ENCODE data around the gene POLR1H. TPM values are rescaled to one million over a fixed set of nuclear protein-coding genes. Genes with fewer than 3 reads are reported as not detected.

The POLR1H gene
- polyA plus RNA-seq, 1 donor from 2014 or later: 51.4 TPM

DNA sequence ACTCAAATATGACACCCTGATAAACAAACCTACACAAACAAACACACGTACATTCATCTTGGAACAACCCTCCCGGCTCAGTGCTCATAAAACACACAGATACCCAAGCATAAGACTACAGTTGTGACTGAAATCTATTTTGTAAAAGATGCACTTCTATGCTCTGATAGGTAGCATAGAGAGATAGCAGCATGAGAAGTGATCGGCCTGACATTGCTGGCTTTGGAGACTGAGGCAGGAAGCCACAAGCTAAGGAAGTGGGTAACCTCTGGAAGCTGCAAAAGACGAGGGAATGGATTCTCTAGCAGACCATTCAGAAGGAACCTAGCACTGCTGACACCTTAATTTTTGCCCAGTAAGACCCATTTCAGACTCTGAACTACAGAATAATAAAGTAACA is 16.2 kb downstream of the POLR1H start:
- Histone ChIP-seq H3K9me3 (ENCODE audit: low read length) (peaks cover 3% of the 10 kb centered on the region), H3K27me3 (ENCODE audit: insufficient read depth, low read depth, low read length) (peaks cover 73% of the 10 kb centered on the region), H3F3A (ENCODE audit: insufficient read depth, low read length, poor library complexity, severe bottlenecking) (no peaks in the 10 kb centered on the region), H3K27ac (ENCODE audit: low read length) (no peak overlapping the region), H3K79me2 (replicated peaks; ENCODE audit: insufficient read depth, low read length) (no peaks in the 10 kb centered on the region), H4K20me1 (ENCODE audit: insufficient read depth) (no peaks in the 10 kb centered on the region), H3K36me3 (ENCODE audit: insufficient read depth, low read length) (no peaks in the 10 kb centered on the region), H3K9ac (ENCODE audit: low read length) (no peak overlapping the region), H3K4me3 (ENCODE audit: low read length) (no peak overlapping the region), H2AFZ (ENCODE audit: low read depth, low read length) (no peak overlapping the region), H3K9me2 (ENCODE audit: insufficient read depth, low read length) (no peaks in the 10 kb centered on the region), H3K4me2 (ENCODE audit: low read length) (no peak overlapping the region)
- TF ChIP-seq, protein P1, sequence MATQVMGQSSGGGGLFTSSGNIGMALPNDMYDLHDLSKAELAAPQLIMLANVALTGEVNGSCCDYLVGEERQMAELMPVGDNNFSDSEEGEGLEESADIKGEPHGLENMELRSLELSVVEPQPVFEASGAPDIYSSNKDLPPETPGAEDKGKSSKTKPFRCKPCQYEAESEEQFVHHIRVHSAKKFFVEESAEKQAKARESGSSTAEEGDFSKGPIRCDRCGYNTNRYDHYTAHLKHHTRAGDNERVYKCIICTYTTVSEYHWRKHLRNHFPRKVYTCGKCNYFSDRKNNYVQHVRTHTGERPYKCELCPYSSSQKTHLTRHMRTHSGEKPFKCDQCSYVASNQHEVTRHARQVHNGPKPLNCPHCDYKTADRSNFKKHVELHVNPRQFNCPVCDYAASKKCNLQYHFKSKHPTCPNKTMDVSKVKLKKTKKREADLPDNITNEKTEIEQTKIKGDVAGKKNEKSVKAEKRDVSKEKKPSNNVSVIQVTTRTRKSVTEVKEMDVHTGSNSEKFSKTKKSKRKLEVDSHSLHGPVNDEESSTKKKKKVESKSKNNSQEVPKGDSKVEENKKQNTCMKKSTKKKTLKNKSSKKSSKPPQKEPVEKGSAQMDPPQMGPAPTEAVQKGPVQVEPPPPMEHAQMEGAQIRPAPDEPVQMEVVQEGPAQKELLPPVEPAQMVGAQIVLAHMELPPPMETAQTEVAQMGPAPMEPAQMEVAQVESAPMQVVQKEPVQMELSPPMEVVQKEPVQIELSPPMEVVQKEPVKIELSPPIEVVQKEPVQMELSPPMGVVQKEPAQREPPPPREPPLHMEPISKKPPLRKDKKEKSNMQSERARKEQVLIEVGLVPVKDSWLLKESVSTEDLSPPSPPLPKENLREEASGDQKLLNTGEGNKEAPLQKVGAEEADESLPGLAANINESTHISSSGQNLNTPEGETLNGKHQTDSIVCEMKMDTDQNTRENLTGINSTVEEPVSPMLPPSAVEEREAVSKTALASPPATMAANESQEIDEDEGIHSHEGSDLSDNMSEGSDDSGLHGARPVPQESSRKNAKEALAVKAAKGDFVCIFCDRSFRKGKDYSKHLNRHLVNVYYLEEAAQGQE (IDR thresholded peaks at IDR 0.05; ENCODE audit: borderline replicate concordance): no peak
- TF ChIP-seq RAD21 (conservative IDR thresholded peaks at IDR 0.05): no peak
- no peak for TF ChIP-seq POLR2AphosphoS5 (IDR thresholded peaks at IDR 0.05)
- TF ChIP-seq MXI1 (conservative IDR thresholded peaks at IDR 0.05; ENCODE audit: poor library complexity, severe bottlenecking): no peak
- TF ChIP-seq SMC3 (conservative IDR thresholded peaks at IDR 0.05; ENCODE audit: poor library complexity): no peak
- TF ChIP-seq EZH2 (IDR thresholded peaks at IDR 0.05; ENCODE audit: borderline replicate concordance, insufficient read depth, low read length, poor library complexity, severe bottlenecking): no peak
- TF ChIP-seq, protein P2, sequence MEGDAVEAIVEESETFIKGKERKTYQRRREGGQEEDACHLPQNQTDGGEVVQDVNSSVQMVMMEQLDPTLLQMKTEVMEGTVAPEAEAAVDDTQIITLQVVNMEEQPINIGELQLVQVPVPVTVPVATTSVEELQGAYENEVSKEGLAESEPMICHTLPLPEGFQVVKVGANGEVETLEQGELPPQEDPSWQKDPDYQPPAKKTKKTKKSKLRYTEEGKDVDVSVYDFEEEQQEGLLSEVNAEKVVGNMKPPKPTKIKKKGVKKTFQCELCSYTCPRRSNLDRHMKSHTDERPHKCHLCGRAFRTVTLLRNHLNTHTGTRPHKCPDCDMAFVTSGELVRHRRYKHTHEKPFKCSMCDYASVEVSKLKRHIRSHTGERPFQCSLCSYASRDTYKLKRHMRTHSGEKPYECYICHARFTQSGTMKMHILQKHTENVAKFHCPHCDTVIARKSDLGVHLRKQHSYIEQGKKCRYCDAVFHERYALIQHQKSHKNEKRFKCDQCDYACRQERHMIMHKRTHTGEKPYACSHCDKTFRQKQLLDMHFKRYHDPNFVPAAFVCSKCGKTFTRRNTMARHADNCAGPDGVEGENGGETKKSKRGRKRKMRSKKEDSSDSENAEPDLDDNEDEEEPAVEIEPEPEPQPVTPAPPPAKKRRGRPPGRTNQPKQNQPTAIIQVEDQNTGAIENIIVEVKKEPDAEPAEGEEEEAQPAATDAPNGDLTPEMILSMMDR (IDR thresholded peaks at IDR 0.05; ENCODE audit: poor library complexity, severe bottlenecking): no peak
- no peak for TF ChIP-seq TAF1 (IDR thresholded peaks at IDR 0.05; ENCODE audit: low read depth)
- TF ChIP-seq EP300 (conservative IDR thresholded peaks at IDR 0.05; ENCODE audit: poor library complexity, severe bottlenecking): no peak

DNA sequence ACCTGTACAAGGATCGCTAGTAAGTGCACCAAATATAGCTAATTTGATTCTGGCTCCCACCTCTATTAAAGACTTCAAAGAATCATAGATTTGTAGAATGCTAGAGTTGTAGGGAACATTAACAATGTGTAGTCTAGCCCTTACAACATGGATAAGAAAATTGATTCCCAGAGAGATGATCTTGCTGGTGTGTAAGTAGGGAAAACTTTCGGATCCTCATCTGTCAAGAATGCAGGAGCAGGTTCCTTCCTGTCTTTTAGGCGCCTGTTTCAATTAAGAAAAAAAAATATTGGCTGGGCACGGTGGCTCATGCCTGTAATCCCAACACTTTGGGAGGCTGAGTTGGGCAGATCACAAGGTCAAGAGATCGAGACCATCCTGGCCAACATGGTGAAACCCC is 26.8 kb downstream of the POLR1H start:
- H3K9me2 ChIP-seq (ENCODE audit: insufficient read depth, low read length): no peaks in the 10 kb centered on the region
- peaks cover 7% of the 10 kb centered on the region for H3K27me3 ChIP-seq (ENCODE audit: insufficient read depth, low read depth, low read length)
- no peak overlapping the region for H3K27ac ChIP-seq (ENCODE audit: low read length)
- H3K36me3 ChIP-seq (ENCODE audit: insufficient read depth, low read length): no peaks in the 10 kb centered on the region
- H3K4me3 ChIP-seq (ENCODE audit: low read length): no peak overlapping the region
- no peak overlapping the region for H3K9ac ChIP-seq (ENCODE audit: low read length)
- H4K20me1 ChIP-seq (ENCODE audit: insufficient read depth): no peaks in the 10 kb centered on the region
- no peak for TF ChIP-seq EP300 (conservative IDR thresholded peaks at IDR 0.05; ENCODE audit: poor library complexity, severe bottlenecking)
- TF ChIP-seq, protein P1 (IDR thresholded peaks at IDR 0.05; ENCODE audit: borderline replicate concordance): no peak
- TF ChIP-seq TAF1 (IDR thresholded peaks at IDR 0.05; ENCODE audit: low read depth): no peak
- no peak for TF ChIP-seq MXI1 (conservative IDR thresholded peaks at IDR 0.05; ENCODE audit: poor library complexity, severe bottlenecking)
- no peak for TF ChIP-seq SMC3 (conservative IDR thresholded peaks at IDR 0.05; ENCODE audit: poor library complexity)
- TF ChIP-seq, protein P2 (IDR thresholded peaks at IDR 0.05; ENCODE audit: poor library complexity, severe bottlenecking): no peak
- no peak for TF ChIP-seq EZH2 (IDR thresholded peaks at IDR 0.05; ENCODE audit: borderline replicate concordance, insufficient read depth, low read length, poor library complexity, severe bottlenecking)
- TF ChIP-seq RAD21 (conservative IDR thresholded peaks at IDR 0.05): no peak
- no peak for TF ChIP-seq POLR2AphosphoS5 (IDR thresholded peaks at IDR 0.05)
- H2AFZ ChIP-seq (ENCODE audit: low read depth, low read length): no peak overlapping the region
- no peaks in the 10 kb centered on the region for H3K9me3 ChIP-seq (ENCODE audit: low read length)
- H3F3A ChIP-seq (ENCODE audit: insufficient read depth, low read length, poor library complexity, severe bottlenecking): no peaks in the 10 kb centered on the region
- H3K79me2 ChIP-seq (replicated peaks; ENCODE audit: insufficient read depth, low read length): no peaks in the 10 kb centered on the region
- no peak overlapping the region for H3K4me2 ChIP-seq (ENCODE audit: low read length)
